Esophagus (tissue), 2 donors: ENCODE results near the gene OSBPL7. TPM values are rescaled to one million over a fixed set of nuclear protein-coding genes. Genes with fewer than 3 reads are reported as not detected.

ENCODE experiments used
- H3K27ac ChIP-seq, 2 donors: one replicate each; pipeline ENCODE4 v1.5.1; 2013; ENCODE audit warnings: low read depth in 2 of 2, mild to moderate bottlenecking in 2 of 2, inconsistent platforms in 1 of 2, low read length in 1 of 2, moderate library complexity in 1 of 2
- H3K27me3 ChIP-seq, 2 donors: one replicate each; pipeline ENCODE4 v1.6.1; 2013; ENCODE audit warnings: low read length in 2 of 2, control low read depth in 1 of 2, mild to moderate bottlenecking in 1 of 2; ENCODE audit not compliant: insufficient read depth in 2 of 2, control insufficient read depth in 1 of 2
- H3K36me3 ChIP-seq, 2 donors: one replicate each; pipeline ENCODE4 v1.6.1; 2013; ENCODE audit warnings: low read length in 1 of 2; ENCODE audit not compliant: control insufficient read depth in 2 of 2, insufficient read depth in 2 of 2
- H3K4me1 ChIP-seq, 2 donors: one replicate each; pipeline ENCODE4 v1.6.1; 2013; ENCODE audit warnings: low read length in 1 of 2; ENCODE audit not compliant: control insufficient read depth in 2 of 2, insufficient read depth in 2 of 2
- H3K4me3 ChIP-seq, 2 donors: one replicate each; pipeline ENCODE4 v1.5.1; 2013; ENCODE audit warnings: low read length in 2 of 2, mild to moderate bottlenecking in 2 of 2, low read depth in 1 of 2, moderate library complexity in 1 of 2
- H3K9me3 ChIP-seq, 2 donors: one replicate each; pipeline ENCODE4 v1.6.1; 2013; ENCODE audit warnings: mild to moderate bottlenecking in 2 of 2, low read depth in 1 of 2, low read length in 1 of 2, moderate library complexity in 1 of 2; ENCODE audit not compliant: control insufficient read depth in 2 of 2, insufficient read depth in 1 of 2
- WGBS, 2 donors: extraction: QIAGEN DNeasy Blood & Tissue Kit; methylation state at CpG; one replicate each; pipeline ENCODE4 v1.1.7; 2013; 5-methylcytosine and 5-hydroxymethylcytosine counted together
- polyA plus RNA-seq, 2 donors: library from polyadenylated mRNA; stranded (reverse); fragments of 200-250 nt; gene quantifications; one replicate each; pipeline ENCODE4 v1.2.3, GENCODE V29; 2013
- donor health status: healthy with polysubstance abuse.
- donor health status: Bipolar disorder and iron deficiency.

Gene OSBPL7
- polyA plus RNA-seq, 2 donors = 1.9 to 3.7 TPM

DNA sequence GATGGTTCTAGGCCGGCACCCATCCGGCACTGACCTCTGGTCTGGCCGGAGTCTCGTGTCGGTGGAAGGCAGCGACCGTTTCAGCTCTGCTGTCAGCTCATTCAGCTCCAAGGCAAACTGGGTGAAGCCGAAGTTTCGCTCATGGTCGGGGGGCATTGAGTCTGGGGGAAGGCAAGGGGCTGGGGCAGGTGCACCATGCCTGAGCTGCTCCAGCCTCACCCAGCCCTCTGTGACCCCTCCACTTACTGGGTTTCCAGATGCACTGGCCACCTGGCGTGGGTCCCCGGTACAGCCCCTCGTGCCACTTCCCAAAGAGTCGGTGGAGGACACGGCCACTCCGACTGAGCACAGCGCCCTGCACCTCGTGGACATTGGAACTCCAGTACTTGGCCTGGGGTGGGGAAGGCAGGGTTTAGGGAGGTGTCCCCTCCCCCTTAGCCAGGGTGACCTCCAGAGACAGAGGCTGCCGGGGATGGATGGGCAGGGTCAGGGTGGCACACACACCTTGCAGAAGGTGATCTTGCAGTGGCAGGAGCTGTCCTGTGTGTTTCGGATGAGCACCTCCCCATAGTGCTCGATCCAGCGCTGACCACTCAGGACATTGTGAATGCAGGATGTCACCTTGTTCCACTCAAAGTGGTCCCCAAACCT, 12.6 kb downstream of the OSBPL7 start:
- no peaks in the 10 kb centered on the region for H3K9me3 ChIP-seq
- no peaks in the 10 kb centered on the region for H3K27me3 ChIP-seq
- peaks cover 0 to 8% of the 10 kb centered on the region in 2 donors for H3K36me3 ChIP-seq
- peaks cover 5 to 12% of the 10 kb centered on the region in 2 donors for H3K4me1 ChIP-seq
- WGBS, 2 donors = 93 to 95% methylated on average over 22 of the region's 22 CpGs
- no peak overlapping the region for H3K4me3 ChIP-seq
- H3K27ac ChIP-seq = no peak overlapping the region

DNA sequence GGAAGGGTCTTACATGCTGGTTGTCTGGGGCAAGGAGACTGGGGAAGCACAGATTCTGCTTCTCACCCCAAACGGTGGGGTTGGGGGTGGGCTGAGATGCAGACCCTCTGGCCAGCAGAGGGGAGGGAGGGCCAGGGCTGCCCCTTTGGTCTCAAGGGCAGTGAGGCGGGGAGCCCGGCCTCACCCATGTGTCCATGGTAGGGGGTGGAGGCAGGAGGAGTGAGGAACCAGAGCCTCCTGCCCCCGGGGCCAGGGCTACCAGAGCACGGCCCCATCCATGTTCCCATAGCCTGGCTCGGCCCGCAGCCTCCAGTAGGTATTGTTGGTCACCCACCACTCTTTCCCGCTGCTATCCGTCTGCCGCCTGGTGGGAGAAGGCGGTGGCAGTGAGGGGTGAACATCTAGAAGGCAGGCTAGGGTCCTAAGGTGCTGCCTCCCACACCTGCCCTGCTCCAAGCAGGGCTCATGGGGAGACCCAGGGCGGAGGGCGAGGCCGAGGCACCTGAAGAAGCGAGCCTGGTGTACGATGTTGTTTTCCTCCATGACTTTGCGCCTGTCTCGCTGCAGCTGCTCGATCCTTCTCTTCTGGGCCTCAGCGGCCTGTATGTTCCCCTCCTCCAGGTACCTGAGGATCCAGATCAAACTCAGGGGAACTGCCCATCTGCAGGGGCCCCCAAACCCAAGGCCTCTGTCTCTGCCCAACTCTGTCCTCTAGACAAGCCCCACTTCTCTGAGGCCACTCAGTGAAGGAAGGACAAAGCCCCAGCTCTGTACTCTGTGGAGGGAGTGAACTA, 13.4 kb downstream of the OSBPL7 start:
- Histone ChIP-seq H3K4me3 (no peak overlapping the region), H3K27me3 (no peaks in the 10 kb centered on the region), H3K36me3 (peaks cover 0 to 8% of the 10 kb centered on the region in 2 donors), H3K4me1 (peaks cover 5 to 12% of the 10 kb centered on the region in 2 donors), H3K27ac (no peak overlapping the region), H3K9me3 (no peaks in the 10 kb centered on the region)
- 89 to 96% methylated on average over 20 of the region's 20 CpGs for WGBS, 2 donors

DNA sequence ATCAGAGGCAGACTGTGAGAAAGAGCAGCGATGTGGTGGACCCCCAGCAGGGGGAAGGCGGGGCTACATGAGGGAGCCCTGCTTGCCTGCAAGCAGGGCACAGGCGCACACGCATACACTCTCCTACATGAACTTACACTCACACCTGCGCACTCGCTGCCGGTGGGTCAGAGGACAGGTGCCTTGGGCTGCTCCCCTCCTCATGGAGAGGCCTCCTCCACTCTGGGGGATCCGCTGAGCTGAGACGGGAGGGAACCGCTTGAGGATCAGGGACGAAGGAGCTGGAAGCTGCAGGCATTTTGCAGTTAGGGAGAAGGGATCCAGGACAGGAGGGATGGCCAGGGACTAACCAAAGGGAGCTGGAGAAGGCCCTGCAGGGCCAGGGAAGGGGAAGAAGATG, 14.2 kb downstream of the OSBPL7 start:
- Histone ChIP-seq H3K27me3 (no peaks in the 10 kb centered on the region), H3K36me3 (peaks cover 0 to 8% of the 10 kb centered on the region in 2 donors), H3K4me1 (peaks cover 5 to 12% of the 10 kb centered on the region in 2 donors), H3K4me3 (no peak overlapping the region), H3K27ac (no peak overlapping the region), H3K9me3 (no peaks in the 10 kb centered on the region)
- 81 to 91% methylated on average over 11 of the region's 11 CpGs for WGBS, 2 donors

DNA sequence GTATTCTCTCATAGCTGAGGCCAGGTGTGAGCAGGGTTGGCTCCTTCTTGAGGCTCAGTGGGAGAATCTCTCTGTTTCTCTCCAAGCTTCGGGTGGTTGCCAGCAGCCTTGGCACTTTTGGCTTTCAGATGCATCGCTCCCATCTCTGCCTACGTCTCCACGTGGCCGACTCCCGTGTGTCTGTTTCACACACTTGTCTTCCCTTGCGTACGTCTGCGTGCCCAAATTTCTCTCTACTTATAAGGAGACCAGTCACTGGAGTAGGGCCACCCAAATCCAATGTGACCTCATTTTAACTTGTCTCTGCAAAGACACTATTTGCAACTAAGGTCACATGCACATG, 14.7 kb downstream of the OSBPL7 start:
- Histone ChIP-seq H3K27ac (no peak overlapping the region), H3K9me3 (no peaks in the 10 kb centered on the region), H3K4me3 (no peak overlapping the region), H3K27me3 (no peaks in the 10 kb centered on the region), H3K4me1 (peaks cover 5 to 12% of the 10 kb centered on the region in 2 donors), H3K36me3 (peaks cover 0 to 8% of the 10 kb centered on the region in 2 donors)
- WGBS, 2 donors = 88 to 91% methylated on average over 9 of the region's 9 CpGs

DNA sequence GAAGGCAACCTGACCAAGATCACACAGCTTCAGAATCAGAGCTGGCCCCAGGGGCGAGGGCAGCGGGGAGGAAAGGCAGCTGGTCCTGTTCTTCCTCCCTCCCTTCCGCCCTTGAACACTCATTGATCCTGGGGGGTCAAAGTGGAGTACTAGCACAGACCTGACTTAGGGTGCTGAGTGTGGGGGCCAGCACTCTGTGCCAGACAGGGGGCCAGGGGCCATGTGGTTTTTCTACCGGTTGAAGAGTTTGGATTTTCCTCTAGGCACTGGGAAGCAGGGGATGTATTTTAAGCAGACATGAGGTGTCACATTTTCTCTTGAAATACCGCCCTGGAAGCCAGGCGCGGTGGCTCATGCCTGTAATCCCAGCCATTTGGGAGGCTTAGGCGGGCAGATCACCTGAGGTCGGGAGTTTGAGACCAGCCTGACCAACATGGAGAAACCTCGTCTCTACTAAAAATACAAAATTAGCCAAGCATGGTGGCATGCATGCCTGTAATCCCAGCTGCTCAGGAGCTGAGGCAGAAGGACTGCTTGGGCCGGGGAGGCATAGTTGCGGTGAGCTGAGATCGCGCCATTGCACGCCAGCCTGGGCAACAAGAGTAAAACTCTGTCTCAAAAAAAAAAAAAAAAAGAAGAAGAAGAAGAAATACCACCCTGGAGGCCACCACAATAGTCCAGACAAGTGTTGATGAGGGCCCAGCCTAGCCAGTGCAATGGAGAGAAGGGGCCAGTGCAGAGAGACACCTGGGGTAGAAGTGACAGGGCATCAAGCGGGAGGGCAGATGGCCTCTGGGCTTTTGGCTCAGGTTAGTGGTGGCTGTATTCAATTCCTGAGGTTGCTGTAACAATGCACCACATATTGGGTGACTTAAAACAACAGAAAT, 15.3 kb downstream of the OSBPL7 start:
- no peaks in the 10 kb centered on the region for H3K9me3 ChIP-seq
- H3K4me3 ChIP-seq = no peak overlapping the region
- no peaks in the 10 kb centered on the region for H3K27me3 ChIP-seq
- peaks cover 0 to 8% of the 10 kb centered on the region in 2 donors for H3K36me3 ChIP-seq
- WGBS, 2 donors = 90 to 92% methylated on average over 16 of the region's 16 CpGs
- H3K4me1 ChIP-seq = peaks cover 5 to 12% of the 10 kb centered on the region in 2 donors
- H3K27ac ChIP-seq = no peak overlapping the region

DNA sequence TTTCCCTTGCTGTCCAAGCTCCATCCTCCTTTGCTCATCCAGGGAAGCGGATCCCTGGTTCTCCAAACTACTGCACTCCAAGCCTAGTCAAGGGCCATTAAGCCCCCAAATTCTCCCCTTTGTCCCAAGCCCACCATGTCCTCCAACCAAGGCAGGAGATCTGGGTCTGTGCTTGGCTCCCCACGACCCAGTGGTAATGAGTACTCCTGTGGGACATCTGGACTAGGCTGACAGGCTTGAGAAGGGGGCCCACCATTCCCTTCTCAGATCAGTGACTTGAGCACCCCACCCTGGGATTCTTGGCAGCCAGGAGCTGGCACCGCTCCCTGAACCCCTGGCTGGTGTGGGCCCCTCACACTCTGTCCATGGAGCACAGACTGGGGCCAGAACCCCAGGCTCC, 17.1 kb downstream of the OSBPL7 start:
- H3K27ac ChIP-seq = no peak overlapping the region
- WGBS, 2 donors = 67 to 75% methylated on average over 3 of the region's 3 CpGs
- H3K4me3 ChIP-seq = no peak overlapping the region
- H3K27me3 ChIP-seq = no peaks in the 10 kb centered on the region
- peaks cover 0 to 8% of the 10 kb centered on the region in 2 donors for H3K36me3 ChIP-seq
- peaks cover 4 to 6% of the 10 kb centered on the region in 2 donors for H3K4me1 ChIP-seq
- H3K9me3 ChIP-seq = no peaks in the 10 kb centered on the region

DNA sequence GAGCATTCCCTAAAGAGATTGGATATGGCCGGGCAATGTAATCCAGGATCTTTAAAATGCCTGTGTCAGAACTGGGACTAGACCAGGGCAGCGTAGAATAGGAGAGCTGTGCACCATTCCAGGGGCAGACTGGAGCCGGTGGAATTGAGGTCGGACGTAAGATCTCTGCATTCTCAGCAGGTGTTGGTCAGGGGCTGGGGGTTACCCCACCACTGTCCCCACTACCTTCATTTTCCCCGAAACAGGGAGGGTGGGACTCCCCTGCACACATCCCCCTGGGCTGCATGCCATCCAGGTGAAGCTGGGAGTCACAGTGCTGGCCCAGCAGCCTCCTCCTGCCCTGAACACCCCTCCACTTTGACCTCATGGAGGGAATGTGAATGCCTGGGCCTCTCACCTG, 17.8 kb downstream of the OSBPL7 start:
- WGBS, 2 donors = 76 to 80% methylated on average over 6 of the region's 6 CpGs
- no peaks in the 10 kb centered on the region for H3K27me3 ChIP-seq
- no peaks in the 10 kb centered on the region for H3K9me3 ChIP-seq
- H3K27ac ChIP-seq = no peak overlapping the region
- H3K4me1 ChIP-seq = no peaks in the 10 kb centered on the region
- H3K4me3 ChIP-seq = no peak overlapping the region
- H3K36me3 ChIP-seq = peaks cover 0 to 5% of the 10 kb centered on the region in 2 donors

DNA sequence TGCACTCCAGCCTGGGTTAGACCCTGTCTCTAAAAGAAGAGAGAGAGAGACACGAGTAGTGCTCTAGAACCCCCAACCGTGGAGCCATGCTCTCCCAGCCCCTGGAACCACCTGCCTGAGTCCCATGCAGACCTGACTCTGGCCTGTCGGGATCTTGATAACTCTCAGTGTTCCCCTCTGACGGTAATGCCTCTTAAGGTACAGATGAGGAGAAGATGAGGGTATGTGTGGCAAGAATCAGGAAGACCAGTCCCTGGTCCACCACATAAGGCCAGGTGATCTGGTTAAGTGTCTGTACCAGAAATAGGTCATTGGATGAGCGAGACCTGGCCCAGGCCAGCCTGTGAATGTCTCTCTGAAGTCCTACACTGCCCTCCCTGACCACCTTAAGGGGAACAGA, 18.4 kb downstream of the OSBPL7 start:
- Histone ChIP-seq H3K36me3 (peaks cover 0 to 4% of the 10 kb centered on the region in 2 donors), H3K9me3 (no peaks in the 10 kb centered on the region), H3K4me1 (no peaks in the 10 kb centered on the region), H3K27ac (no peak overlapping the region), H3K27me3 (no peaks in the 10 kb centered on the region), H3K4me3 (no peak overlapping the region)
- 57 to 69% methylated on average over 5 of the region's 5 CpGs for WGBS, 2 donors

DNA sequence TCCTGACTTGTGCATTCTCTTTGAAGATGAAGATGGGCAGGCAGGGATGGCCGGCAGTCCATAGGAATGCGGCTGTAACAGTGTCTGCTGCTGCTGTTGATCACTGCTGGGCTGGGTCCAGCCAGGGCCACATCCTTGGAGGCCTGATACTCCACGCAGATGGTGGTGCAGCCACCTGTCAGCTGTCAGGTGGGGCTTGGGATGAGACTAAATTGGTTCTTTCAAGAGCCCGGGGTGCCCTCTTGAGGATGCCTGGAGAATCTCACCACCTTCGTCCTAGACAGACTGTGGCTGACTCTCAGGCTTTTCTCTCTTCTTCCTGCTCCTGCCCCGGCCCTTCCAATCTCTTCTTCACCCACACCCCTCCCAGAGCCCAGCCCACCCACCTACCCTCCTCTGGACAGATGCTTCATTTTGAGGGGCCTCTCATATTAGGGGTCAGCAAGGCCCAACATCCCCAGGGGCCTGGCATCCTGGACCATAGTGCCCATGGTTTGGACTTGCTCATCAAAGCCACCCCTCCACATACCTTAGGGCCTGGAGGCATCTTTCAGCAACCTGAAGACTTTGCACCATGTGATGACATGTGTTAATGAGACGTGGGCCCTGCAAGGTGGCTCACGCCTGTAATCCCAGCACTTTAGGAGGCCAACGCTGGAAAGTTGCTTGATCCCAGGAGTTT, 19.1 kb downstream of the OSBPL7 start:
- Histone ChIP-seq H3K36me3 (peaks cover 0 to 1% of the 10 kb centered on the region in 2 donors), H3K27me3 (no peaks in the 10 kb centered on the region), H3K4me1 (no peaks in the 10 kb centered on the region), H3K4me3 (no peak overlapping the region), H3K9me3 (no peaks in the 10 kb centered on the region), H3K27ac (no peak overlapping the region)
- 29 to 33% methylated on average over 9 of the region's 9 CpGs for WGBS, 2 donors
